IPS-18a (cell line): Measurements from ENCODE around the gene CABP2.
"Not testable (repeated sequence)": the region's sequence is repeated elsewhere in the genome, so short reads cannot be mapped to it uniquely, and the experiment has no call there.

Experiments used
- H3K27ac ChIP-seq: one replicate; pipeline ENCODE4 v1.5.1; 2013; ENCODE audit warnings: low read length
- H3K27me3 ChIP-seq: one replicate; pipeline ENCODE4 v1.6.1; 2013; ENCODE audit warnings: mild to moderate bottlenecking, low read length; ENCODE audit not compliant: control insufficient read depth, insufficient read depth
- H3K36me3 ChIP-seq: one replicate; pipeline ENCODE4 v1.6.1; 2013; ENCODE audit warnings: low read depth, low read length; ENCODE audit not compliant: control insufficient read depth
- H3K4me1 ChIP-seq: one replicate; pipeline ENCODE4 v1.6.1; 2013; ENCODE audit warnings: low read depth, low read length; ENCODE audit not compliant: control insufficient read depth
- H3K4me3 ChIP-seq: one replicate; pipeline ENCODE4 v1.5.1; 2013; ENCODE audit warnings: low read length
- H3K9ac ChIP-seq: one replicate; pipeline ENCODE4 v1.6.1; 2013; ENCODE audit warnings: mild to moderate bottlenecking, low read length, moderate library complexity
- H3K9me3 ChIP-seq: one replicate; pipeline ENCODE4 v1.6.1; 2013; ENCODE audit warnings: low read depth, low read length; ENCODE audit not compliant: control insufficient read depth

CABP2 gene

DNA sequence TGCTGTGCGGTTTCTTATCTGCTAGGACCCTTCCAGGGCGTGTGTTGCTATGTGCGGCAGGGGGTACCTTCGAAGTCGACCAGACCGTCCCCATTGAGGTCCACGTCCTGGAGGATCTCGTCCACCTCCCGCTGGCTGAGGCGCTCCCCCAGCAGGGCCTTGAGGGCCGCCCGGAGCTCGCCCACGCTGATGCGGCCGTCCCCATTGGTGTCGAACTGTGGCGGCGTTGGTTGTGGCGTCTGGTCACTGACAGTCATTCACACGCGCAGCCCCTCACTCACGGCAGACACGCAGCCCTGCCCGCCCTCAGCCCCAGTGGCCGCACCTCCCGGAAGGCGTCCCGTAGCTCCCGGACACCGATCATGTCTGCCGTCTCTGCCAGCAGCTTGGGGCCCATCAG lies 3.5 kb downstream of the CABP2 start:
- H3K36me3 ChIP-seq = no peaks in the 10 kb centered on the region
- H3K4me3 ChIP-seq = no peak overlapping the region
- H3K27ac ChIP-seq = no peak overlapping the region
- H3K9ac ChIP-seq = no peak overlapping the region
- no peaks in the 10 kb centered on the region for H3K4me1 ChIP-seq
- H3K9me3 ChIP-seq = no peaks in the 10 kb centered on the region
- H3K27me3 ChIP-seq = no peaks in the 10 kb centered on the region

DNA sequence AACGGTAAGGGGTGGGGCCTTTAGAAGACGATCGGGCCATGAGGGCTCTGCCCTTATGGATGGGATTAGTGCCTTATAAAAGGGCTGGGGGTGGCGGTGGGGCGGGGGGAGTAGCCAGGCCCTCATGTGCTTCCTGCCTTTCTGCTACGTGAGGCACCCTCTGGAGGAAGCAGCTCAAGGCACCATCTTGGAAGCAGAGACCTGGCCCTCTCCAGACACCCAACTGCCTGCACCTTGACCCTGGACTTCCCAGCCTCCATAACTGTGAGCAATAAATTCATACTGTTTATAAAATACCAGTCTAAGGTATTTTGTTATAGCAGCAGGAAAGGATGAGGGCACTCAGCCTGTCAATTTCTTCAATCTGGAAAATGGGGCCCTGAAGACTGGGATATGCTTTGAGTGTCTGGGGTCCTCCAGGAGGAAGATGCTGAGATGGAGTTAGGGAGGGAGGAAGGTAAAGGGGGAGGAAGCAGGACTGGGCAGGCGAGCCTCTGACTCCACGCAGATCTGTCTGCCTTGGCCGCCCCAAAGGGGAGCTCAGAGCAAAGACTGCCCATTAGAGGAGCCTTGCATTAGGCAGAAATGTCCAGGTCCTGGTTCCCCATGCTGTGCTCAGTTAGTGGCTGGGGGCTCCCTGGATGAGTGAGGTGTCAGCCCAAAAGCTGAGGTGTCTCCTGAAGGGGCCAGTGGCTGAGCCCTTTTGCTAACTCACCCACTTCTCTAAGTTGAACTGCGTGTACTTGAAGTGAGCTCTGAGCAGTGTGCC lies 5.3 kb downstream of the CABP2 start:
- Histone ChIP-seq H3K36me3 (no peaks in the 10 kb centered on the region), H3K4me3 (no peak overlapping the region), H3K27ac (no peak overlapping the region), H3K9ac (no peak overlapping the region), H3K27me3 (no peaks in the 10 kb centered on the region), H3K4me1 (no peaks in the 10 kb centered on the region), H3K9me3 (no peaks in the 10 kb centered on the region)

DNA sequence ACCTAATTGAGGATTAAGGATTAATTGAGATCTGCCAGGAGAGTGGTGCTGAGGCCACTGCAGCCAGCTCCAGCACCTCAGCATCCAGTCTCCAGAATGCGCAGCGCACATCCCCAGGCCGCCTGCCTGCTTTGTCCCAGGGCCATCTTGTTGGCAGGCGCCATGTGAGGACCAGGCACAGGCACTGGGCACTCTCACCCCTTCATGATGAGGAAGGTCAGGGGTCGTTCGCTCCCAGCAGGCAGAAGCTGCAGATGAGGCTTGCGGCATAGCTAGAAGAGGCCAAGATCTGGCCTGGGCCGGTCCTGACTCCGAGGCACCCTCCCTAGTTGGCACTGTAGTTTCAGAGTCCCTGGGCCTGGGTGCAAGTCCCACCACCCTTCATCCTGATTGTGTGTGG lies 6.4 kb downstream of the CABP2 start:
- H3K27me3 ChIP-seq = no peaks in the 10 kb centered on the region
- no peak overlapping the region for H3K4me3 ChIP-seq
- H3K36me3 ChIP-seq = no peaks in the 10 kb centered on the region
- H3K9ac ChIP-seq = no peak overlapping the region
- H3K27ac ChIP-seq = no peak overlapping the region
- H3K9me3 ChIP-seq = no peaks in the 10 kb centered on the region
- H3K4me1 ChIP-seq = no peaks in the 10 kb centered on the region

DNA sequence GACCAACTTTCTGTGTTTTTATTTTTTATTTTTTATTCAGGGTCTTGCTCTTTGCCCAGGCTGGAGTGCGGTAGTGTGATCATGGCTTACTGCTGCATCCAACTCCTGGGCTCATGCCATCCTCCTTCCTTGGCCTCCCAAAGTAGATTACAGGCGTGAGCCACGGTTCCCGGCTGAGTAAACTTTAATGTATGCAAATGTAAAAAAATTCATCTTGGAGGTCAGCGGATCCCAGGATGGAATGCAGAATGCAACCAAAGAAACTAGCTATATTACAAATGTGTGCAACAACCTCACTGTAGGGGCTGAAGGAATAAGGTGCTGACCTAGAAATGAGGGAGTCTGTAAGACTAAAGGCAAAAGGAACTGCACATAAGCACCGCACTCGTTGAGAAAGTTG lies 9.1 kb downstream of the CABP2 start:
- H3K9ac ChIP-seq = no peak overlapping the region
- no peaks in the 10 kb centered on the region for H3K36me3 ChIP-seq
- H3K4me3 ChIP-seq = no peak overlapping the region
- H3K4me1 ChIP-seq = peaks cover under 1% of the 10 kb centered on the region
- H3K9me3 ChIP-seq = no peaks in the 10 kb centered on the region
- H3K27ac ChIP-seq = no peak overlapping the region
- peaks cover 6% of the 10 kb centered on the region for H3K27me3 ChIP-seq

DNA sequence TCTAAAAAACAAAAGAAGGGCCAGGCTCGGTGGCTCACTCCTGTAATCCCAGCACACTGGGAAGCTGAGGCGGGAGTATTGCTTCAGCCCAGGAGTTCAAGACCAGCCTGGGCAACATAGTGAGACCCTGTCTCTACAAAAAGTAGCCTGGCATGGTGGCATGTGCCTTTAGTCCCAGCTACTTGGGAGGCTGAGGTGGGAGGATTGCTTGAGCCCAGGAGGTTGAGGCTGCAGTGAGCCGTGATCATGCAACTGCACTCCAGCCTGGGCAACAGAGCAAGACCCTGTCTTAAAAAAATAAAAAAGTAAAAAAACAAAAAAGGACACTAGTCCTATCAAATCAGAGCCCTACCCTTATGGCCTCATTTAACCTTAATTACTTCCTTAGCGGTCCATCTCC lies 11.7 kb downstream of the CABP2 start:
- H3K9ac ChIP-seq, H3K36me3 ChIP-seq, H3K27me3 ChIP-seq, H3K4me1 ChIP-seq, H3K9me3 ChIP-seq, H3K27ac ChIP-seq, H3K4me3 ChIP-seq: not testable (repeated sequence)

DNA sequence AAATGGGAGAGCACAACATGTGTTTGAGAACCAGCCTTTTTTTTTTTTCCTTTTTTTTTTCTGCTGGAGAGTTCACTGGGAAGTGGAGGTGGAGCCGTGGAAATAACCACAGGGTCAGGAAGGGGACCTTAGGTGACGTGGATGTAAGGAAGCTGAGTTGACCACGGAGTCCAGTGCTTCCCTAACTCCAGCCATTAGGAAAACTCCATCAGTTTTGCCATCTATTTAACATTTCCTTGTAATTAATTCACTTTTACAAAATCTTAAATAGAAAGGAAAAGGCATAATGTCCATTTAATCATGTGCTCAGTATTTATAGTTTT lies 13.3 kb downstream of the CABP2 start:
- Histone ChIP-seq H3K4me3 (no peak overlapping the region), H3K9ac (no peak overlapping the region), H3K36me3 (no peaks in the 10 kb centered on the region), H3K27ac (no peak overlapping the region), H3K27me3 (peaks cover 6% of the 10 kb centered on the region), H3K9me3 (no peaks in the 10 kb centered on the region), H3K4me1 (peaks cover 15% of the 10 kb centered on the region)

DNA sequence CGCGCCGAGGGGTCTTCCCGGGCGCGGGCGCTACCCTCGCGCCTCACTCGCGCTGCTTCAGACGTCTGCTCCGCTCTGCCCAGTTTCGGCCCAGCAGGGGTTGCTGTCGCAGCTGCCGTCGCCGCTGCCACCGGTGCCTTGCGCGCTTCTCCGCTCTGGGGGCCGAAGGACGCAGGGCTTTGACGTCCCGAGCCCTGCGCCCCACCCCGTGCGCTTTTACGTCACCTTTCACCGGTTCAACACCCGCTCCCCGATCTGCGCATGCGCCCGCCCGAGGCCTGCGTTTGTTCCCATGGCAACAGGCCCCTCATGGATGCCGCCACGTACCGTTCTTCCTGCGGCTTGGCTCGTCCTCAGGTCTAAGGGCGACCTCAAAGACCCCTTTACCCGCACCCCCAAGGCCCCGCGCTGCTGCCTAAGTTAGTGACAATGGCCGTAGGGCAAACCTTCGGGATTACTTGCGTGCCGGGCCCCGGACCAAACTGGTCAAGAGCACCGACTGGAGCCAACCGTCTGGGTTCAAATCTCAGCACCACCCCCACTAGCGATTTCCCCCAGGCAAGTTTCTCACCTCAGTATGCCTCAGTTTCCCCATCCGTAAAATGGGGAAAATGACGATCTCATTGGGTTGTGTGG lies 14.6 kb downstream of the CABP2 start:
- Histone ChIP-seq H3K9me3 (no peaks in the 10 kb centered on the region), H3K4me1 (peaks cover 18% of the 10 kb centered on the region), H3K9ac (peak overlapping the region; percentile 81), H3K4me3 (peak overlapping the region; percentile 95), H3K27ac (peak overlapping the region; percentile 86), H3K36me3 (no peaks in the 10 kb centered on the region), H3K27me3 (peaks cover 9% of the 10 kb centered on the region)

DNA sequence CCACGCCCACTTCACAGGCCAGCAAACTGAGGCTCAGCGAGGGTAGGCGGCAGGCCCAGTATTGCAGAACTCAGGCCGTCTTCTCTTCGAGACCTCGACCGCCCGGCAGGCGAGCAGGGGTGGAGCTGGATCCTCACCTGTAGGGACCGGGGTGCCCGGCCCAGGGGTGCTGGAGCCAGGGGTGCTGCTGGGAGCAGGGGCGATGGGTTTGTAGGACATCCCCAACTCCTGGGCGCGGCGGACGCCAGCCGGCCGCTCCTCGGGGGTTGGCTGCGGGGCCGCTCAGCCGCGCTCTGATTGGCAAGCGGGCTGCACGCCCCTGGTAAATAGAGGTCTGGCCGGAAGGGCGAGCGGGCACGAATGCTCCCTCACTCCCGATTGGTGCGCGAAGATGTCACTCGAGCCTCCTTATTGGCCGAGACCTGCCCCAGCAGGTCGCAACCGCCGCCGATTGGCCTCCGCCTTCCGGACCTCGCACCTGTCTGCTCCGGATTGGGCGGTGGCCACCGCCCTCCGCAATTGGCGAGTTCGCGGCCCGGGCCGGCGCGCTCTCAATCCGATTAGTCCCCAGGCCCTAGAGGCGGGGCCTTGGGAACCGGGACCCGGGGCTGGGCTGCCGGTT lies 15.3 kb downstream of the CABP2 start, which contains the start of gene CDK2AP2:
TSS of gene CDK2AP2 (minus strand) at position 299 of the 622 bp plus-strand sequence. CDS start at position 219, 80 bp downstream.
- Histone ChIP-seq H3K4me1 (peaks cover 19% of the 10 kb centered on the region), H3K9me3 (no peaks in the 10 kb centered on the region), H3K36me3 (no peaks in the 10 kb centered on the region), H3K9ac (peak within 1 kb of the TSS; percentile 81), H3K27ac (peak within 1 kb of the TSS; percentile 86), H3K4me3 (peak within 1 kb of the TSS; percentile 95), H3K27me3 (peaks cover 16% of the 10 kb centered on the region)

DNA sequence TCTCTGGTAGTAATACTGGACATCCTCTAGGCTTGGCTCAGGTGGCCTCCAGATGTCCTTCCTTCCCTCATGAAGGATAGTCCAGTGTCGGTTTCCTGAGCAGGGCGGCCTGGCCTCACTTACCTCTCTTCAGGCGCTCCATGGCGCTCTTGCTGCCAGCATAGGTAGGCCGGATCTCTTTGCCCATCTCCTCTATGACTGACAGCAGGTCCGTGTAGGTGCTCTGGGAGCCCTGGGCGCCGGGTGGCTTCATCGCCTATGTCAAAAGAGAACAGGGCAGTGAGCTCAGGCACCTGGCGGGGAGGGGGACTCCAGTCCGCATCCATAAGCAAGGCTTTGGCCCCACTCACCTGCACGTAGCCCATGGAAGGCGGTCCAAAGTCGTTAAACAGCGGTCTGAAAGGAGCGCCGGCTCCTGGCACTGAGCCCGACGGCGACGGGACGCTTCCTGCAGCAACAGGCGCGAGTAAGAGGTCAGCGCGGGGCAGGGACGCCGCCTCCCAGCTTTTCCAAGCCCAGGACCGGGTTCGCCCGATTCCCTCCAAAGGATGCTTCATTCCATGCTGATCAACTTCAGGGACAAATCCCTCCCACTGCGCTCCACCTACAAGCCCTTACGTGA lies 15.9 kb downstream of the CABP2 start:
- H3K4me3 ChIP-seq = peak overlapping the region; percentile 95
- peaks cover 19% of the 10 kb centered on the region for H3K4me1 ChIP-seq
- peak overlapping the region; percentile 16 for H3K9ac ChIP-seq
- H3K9me3 ChIP-seq = no peaks in the 10 kb centered on the region
- H3K27ac ChIP-seq = no peak overlapping the region
- H3K36me3 ChIP-seq = no peaks in the 10 kb centered on the region
- H3K27me3 ChIP-seq = peaks cover 18% of the 10 kb centered on the region

DNA sequence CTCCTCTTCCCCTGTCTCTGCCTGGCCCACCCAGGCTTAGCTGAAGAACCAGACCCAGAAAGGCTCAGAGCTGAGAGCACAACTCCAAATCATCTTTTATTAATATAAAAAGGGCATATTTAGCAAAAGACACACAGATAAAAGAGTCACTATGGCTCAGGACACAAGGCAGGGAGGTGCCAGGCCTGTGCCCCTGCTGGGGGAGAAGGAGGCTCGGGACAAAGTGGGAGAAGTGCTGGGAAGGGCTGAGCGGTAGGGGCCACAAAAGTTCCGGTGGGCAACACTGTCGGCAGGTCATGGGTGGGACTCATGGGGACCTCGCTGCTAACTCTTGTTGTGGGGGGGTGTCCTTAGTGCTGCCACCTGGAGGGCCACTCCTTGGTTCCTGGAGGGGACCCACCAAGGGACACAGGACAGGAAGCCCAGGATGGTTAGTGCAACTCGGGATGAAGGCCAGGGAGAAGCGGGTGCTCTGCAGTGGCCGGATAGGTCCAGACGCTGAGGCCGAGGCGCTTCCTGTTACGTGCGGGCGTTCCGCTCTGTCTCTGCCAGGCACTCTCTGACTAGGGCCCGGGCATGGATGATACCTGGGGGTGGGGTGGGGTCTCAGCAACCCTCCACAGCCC lies 16.7 kb downstream of the CABP2 start:
- Histone ChIP-seq H3K36me3 (no peaks in the 10 kb centered on the region), H3K27ac (no peak overlapping the region), H3K4me3 (no peak overlapping the region), H3K4me1 (peaks cover 19% of the 10 kb centered on the region), H3K9me3 (no peaks in the 10 kb centered on the region), H3K27me3 (peaks cover 18% of the 10 kb centered on the region), H3K9ac (no peak overlapping the region)

DNA sequence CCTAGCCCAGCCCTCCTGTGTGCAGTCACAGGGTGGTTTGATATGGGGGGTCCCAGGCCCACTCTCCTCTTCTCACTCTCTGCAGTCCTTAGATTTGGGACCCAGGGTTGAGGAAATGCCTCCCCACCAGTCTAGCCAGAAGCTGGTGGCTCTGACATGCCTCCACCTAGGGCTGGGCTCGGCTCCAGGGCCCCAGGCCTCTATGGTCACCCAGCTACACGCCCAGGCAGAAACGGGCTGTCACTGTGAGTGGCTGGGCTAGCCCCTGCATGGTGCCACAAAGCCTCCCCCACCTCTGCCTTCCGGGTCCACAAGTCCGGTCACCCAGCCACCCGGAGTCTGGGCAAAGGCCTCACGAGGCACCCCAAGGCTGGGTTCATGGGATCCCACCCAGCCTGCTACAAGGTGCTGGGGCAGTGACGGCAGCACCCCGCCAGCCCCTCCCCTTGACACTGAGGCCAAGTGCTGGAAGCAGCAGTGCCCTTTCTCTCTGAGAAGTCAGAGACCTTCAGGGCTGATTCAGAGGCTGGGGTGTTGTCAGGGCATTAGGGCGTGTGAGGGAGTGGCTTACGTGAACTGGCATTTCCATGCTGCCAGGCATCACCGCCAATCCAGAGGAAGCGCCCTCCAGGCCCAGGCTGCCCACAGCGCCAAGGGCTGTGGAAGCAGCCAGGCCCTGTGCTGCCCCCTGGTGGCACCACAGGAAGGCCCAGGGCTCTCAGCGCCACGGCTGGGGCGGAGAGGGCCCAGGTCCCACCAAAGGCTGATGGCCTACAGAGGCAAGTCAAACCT lies 17.4 kb downstream of the CABP2 start:
- H3K27me3 ChIP-seq = peaks cover 13% of the 10 kb centered on the region
- no peaks in the 10 kb centered on the region for H3K9me3 ChIP-seq
- no peaks in the 10 kb centered on the region for H3K36me3 ChIP-seq
- no peak overlapping the region for H3K9ac ChIP-seq
- H3K4me3 ChIP-seq = peak overlapping the region; percentile 83
- peaks cover 19% of the 10 kb centered on the region for H3K4me1 ChIP-seq
- no peak overlapping the region for H3K27ac ChIP-seq
